Suppressor macrophage (primary cell): ENCODE measurements around the gene SFT2D1.
"Not testable (repeated sequence)": the region's sequence is repeated elsewhere in the genome, so short reads cannot be mapped to it uniquely, and the experiment has no call there.

Source experiments
- DNase-seq, 4 experiments: peaks; one replicate each; pipeline ENCODE4 v3.0.0-alpha.2; 2020 to 2022

Gene SFT2D1

DNA sequence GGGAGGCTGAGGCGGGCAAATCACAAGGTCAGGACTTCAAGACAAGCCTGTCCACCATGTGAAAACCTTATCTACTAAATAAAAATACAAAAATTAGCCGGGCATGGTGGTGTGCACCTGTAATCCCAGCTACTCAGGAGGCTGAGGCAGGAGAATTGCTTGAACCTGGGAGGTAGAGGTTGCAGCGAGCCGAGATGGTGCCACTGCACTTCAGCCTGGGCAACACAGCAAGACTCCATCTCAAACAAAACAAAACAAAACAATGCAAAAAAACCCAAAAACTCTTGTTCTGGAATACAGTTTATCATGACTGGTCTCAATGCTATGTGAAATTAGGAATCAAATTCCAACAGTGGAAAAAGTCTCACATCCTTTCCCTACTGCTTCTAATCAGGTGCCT, 20.1 kb upstream of the SFT2D1 start:
- not testable (repeated sequence) for DNase-seq

- peak; percentile 75 to 91 (median 86) for DNase-seq
Measured at GRCh38 chr6:166361077-166361429, 18.7 kb upstream of the SFT2D1 start.

GRCh38 chr6:166360243-166361076, 18.1 kb upstream of the SFT2D1 start:
- DNase-seq = peak in 2 of 4 experiments; percentile 11 to 12

GRCh38 chr6:166355552-166355951, 13.2 kb upstream of the SFT2D1 start:
- no peak for DNase-seq

DNA sequence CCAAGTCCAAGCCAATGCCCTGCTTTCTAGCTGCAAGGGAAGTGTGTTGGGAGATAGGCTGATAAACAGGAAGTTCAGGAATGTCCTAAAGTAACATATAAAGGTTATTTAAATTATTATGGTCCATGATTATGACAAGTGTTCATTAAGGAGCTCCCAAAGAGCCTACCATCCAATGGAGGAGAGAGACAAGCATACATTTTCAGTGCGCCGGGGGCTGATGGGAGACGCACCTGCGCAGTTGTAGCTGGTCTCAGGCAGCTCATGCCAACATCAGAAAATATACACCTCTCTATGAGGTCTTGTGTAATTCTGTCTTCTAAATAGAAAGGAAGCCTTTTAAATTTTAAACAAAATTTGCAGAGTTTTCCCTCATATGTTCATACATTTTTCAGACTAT, 12.6 kb upstream of the SFT2D1 start:
- DNase-seq = no peak

GRCh38 chr6:166354143-166354542, 11.8 kb upstream of the SFT2D1 start:
- DNase-seq = no peak

DNA sequence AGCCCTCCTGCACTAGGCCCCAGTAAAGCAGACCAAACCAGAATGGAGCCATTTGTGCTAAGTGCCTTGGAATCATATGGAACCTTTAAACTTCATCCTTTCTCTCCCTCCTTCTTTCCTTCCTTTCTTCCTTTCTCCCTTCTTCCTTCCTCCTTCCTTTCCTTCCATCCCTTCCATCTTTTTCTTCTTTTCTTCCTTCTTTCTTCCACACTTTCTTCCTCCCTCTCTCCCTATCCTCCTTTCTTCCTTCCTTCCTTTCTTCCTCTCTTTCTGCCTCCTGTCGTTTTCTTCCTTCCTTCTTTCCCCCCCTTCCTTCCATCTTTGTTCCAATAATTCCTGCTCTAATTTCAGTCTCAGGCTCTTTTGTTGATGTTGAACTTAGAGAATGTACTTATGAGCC, 11.2 kb upstream of the SFT2D1 start:
- no peak for DNase-seq

GRCh38 chr6:166352923-166353322, 10.6 kb upstream of the SFT2D1 start:
- no peak for DNase-seq

- DNase-seq = peak; percentile 78 to 93 (median 88)
Measured at GRCh38 chr6:166351715-166352285, 9.5 kb upstream of the SFT2D1 start.

DNA sequence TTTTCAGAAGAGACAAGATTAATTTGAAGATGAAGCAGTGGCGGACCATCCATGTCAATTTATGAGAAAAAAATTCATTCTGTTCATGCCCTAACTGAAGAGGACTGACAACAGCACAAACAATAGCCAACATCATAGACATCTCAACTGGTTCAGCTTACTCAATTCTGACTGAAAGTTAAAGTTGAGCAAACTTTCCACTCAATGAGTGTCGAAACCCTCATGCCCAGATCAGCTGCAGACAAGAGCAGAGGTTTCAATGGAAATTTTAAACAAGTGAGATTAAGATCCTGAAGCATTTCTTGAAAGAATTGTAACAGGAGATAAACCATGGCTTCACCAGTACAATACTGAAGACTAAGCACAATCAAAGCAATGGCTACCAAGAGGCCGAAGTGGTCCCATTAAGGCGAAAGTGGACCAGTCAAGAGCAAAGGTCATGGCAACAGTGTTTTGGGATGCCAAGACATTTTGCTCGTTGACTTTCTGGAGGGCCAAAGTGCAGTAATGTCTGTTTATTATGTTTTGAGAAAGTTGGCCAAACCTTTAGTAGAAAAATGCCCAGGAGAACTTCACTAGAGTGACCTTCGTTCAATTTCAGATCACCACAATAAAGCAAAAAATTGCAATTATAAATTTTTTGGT, 6.1 kb upstream of the SFT2D1 start:
- peak in 3 of 4 experiments; percentile 59 to 66 (median 62) for DNase-seq

GRCh38 chr6:166346965-166347364, 4.6 kb upstream of the SFT2D1 start:
- peak; percentile 29 to 79 (median 63) for DNase-seq

- no peak for DNase-seq
Measured at GRCh38 chr6:166346449-166346848, 4.1 kb upstream of the SFT2D1 start.

DNA sequence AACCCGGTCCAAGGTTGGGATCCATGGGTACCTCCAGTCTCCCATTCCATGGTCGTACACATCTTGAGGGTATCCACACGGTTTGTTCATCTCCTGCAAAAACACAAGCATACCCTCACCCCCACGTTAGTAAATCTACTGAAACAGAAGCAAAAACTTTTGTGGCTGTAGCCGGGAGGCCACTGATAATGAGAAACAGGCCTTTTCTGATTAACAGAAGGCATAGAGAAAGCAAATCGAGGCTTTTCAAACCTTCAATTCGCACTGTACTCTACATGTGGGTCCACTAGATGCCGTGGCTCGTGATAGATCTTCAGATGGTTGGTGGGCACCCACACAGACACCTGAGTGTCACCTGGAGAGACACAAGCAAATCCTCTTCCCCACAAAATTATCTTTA, 3.3 kb upstream of the SFT2D1 start:
- DNase-seq = not testable (repeated sequence)

DNA sequence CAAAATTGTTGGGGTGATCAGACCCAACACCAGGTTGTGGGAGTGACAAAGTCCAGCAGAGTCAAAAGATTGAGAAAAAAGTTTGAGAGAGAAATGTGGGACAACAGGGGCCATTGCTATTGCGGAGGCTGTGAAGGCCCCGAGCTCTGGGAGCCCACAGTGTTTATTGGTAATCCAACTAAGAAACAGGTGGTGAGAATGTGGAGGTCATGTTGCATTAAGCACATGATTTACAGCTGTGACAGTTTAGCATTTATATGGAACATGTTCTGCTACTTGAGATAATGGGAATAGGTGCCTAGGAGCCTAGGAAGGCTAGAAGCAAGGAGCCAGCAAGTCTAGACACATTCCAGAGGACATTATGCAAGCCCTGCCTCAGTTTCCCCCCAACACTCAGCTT, 2.6 kb upstream of the SFT2D1 start:
- DNase-seq = not testable (repeated sequence)

GRCh38 chr6:166344240-166344639, 1.9 kb upstream of the SFT2D1 start:
- DNase-seq = no peak

DNA sequence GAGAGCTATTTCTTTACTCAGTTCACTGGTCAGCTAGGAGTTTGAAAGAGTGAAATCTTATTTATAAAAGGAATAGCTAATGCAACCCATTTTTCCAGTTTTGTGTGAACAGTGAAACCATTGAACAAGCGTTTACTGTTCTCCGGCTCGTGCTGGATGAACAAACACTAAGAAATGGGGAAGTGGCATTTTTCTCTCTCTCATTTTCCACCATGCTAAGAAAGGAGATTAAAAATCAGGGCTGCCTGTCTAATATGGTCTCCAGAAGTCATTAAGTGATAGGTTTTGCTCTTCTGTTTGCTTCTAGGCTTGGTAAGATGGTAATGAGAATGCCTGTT, 774 bp upstream of the SFT2D1 start:
- DNase-seq = peak; percentile 51 to 79 (median 64)

DNA sequence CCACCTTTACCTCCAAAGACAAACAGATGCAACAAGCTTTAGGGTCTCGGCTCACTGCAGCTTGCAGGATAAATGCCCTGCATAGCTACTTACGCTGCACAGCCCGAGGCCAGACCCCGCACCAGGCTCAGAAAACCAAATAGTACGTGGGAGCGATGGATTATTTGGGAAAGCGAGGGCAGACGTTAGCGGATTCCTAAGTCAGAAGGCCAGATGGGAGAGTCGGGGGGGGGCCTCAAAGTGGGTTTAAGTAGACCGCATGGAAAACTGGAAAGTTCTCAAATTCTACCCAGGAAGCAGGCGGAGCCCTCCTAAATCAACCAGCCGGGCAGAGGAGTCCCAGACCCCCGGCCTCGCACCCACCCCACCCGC, 382 bp downstream of the SFT2D1 start:
- DNase-seq = peak in 3 of 4 experiments; percentile 31 to 36 (median 35)

DNA sequence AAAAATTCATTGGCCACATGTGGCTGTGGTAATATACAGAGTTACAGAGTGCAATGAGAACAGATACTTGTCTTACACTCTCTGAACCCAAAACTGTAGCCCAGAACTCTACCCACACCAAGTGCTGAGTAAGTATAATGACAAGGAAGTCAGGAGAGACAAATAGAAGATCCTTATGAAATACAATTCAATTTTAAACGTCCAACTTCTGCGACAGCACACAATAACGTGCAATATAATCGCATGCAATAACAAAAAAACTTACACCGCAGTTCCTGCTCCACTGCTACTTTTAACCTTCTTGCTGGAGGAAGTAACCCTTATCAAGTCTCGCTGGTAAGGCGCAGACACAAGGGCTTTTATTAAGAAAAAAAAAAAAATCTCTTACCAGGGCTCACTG, 881 bp downstream of the SFT2D1 start:
- peak; percentile 59 to 84 (median 74) for DNase-seq

DNA sequence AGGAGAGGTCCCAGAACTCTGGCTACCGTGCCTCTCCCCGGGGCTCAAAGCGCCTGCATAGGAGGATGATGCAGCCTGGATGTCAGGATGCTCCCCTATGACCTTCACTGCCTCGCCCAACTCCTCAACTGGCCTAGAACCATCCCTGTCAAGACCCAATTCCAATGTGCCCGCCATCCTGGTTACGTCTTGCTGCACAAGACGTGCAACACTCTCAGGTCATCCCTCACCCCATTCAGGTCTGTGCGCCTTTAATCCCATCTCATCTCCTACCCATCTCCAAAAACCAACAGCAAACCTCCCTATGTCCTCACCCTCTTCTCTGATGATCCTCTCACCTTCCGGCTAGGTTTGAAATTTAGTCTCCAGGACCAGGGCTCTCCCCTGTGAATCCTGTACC, 3.5 kb downstream of the SFT2D1 start:
- DNase-seq = no peak

DNA sequence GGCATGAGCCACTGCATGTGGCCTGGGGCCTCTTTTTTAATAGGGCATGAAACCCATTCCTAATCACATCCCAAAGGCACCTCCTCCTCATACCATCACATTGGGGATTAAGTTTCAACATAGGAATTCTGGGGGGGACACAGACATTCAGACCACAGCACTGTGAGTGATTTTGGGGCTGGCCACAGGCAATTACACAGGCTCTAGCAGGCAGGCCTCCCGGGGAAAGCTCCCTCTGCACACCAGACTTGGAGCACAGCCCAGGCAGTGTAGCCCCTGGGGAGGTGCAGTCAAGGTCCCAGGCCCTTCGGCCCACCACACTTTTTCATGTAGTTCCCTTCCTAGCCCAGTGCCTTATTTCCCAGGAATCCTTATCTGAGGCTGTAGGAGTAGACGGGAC, 5.5 kb downstream of the SFT2D1 start:
- DNase-seq = no peak

DNA sequence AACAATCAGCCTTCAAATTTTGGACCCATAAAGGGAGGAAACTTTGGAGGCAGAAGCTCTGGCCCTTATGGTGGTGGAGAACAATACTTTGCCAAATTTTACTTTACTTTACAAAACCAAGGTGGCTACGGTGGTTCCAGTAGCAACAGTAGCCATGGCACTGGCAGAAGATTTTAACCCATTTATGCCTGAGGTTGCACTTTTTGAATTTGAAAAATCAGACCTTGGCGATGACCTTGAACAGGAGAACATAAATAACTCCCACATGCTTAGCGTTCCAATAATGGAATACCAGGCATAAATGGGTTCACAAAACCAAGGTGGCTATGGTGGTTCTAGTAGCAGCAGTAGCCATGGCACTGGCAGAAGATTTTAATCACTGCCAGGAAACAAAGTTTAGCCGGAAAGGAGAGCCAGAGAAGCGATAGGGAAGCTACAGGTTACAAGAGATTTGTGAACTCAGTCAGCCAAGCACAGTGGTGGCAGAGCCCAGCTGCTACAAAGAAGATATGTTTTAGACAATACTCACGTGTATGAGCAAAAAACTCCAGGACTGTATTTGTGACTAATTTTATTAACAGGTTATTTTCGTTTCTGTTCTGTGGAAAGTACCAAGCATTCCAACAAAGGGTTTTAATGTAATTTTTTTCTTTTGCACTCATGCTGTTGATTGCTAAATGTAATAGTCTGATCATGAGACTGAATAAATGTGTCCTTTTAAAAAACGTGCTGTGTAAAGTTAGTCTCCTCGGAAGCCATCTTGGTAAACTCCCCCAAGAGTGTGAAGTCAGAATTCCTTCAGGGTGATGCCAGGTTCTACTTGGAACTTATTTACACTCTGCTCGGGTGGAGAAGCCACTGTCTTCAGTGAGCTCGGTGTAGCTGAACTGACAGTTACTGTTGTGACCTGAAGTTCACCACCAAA, 6.7 kb downstream of the SFT2D1 start:
- no peak for DNase-seq

DNA sequence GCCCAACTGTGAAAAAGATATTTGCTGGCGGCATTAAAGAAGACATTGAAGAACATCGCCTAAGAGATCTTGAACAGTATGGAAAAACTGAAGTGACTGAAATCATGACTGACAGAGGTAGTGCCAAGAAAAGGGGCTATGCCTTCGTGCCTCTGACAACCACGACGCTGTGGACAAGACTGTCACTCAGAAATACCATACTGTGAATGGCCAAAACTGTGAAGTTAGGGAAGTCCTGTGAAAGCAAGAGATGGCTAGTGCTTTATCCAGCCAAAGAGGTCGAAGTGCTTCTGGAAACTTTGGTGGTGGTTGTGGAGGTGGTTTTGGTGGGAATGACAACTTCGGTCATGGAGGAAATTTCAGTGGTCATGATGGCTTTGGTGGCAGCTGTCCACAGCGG, 7.5 kb downstream of the SFT2D1 start:
- DNase-seq = no peak
